HG03469 (cell line): Measurements from ENCODE around the gene KCNB1.

Experiments
- ATAC-seq: cut with Tn5 transposase; IDR thresholded peaks from one replicate; pipeline ENCODE4 v1.9.1; 2021; ENCODE audit warnings: mild to moderate bottlenecking, moderate library complexity, moderate number of reproducible peaks; ENCODE audit not compliant: unreplicated experiment

KCNB1 gene

GRCh38 chr20:49394264-49394663 lies 88.2 kb downstream of the KCNB1 start:
- no peak for ATAC-seq

- ATAC-seq = no peak
Measured at GRCh38 chr20:49393803-49394202, 88.7 kb downstream of the KCNB1 start.

GRCh38 chr20:49392745-49393144 lies 89.7 kb downstream of the KCNB1 start:
- ATAC-seq = no peak

- ATAC-seq = no peak
Measured at GRCh38 chr20:49391404-49392245, 90.8 kb downstream of the KCNB1 start.

GRCh38 chr20:49389854-49390253 lies 92.6 kb downstream of the KCNB1 start:
- no peak for ATAC-seq

GRCh38 chr20:49388744-49389143 lies 93.7 kb downstream of the KCNB1 start:
- no peak for ATAC-seq

GRCh38 chr20:49387581-49387939 lies 94.9 kb downstream of the KCNB1 start:
- ATAC-seq = no peak

- ATAC-seq = no peak
Measured at GRCh38 chr20:49386848-49387580, 95.5 kb downstream of the KCNB1 start.

GRCh38 chr20:49385465-49385864 lies 97.0 kb downstream of the KCNB1 start:
- ATAC-seq = no peak

- ATAC-seq = no peak
Measured at GRCh38 chr20:49384437-49385434, 97.7 kb downstream of the KCNB1 start.

GRCh38 chr20:49381558-49382493 lies 100.6 kb downstream of the KCNB1 start:
- no peak for ATAC-seq

GRCh38 chr20:49380337-49380780 lies 102.1 kb downstream of the KCNB1 start:
- no peak for ATAC-seq

GRCh38 chr20:49379338-49379737 lies 103.1 kb downstream of the KCNB1 start:
- no peak for ATAC-seq

- no peak for ATAC-seq
Measured at GRCh38 chr20:49377326-49377725, 105.1 kb downstream of the KCNB1 start.

GRCh38 chr20:49375170-49375569 lies 107.3 kb downstream of the KCNB1 start:
- ATAC-seq = no peak

GRCh38 chr20:49372095-49372734 lies 110.3 kb downstream of the KCNB1 start:
- ATAC-seq = no peak

- no peak for ATAC-seq
Measured at GRCh38 chr20:49368596-49368995, 113.9 kb downstream of the KCNB1 start.

- no peak for ATAC-seq
Measured at GRCh38 chr20:49367113-49367512, 115.4 kb downstream of the KCNB1 start.

- no peak for ATAC-seq
Measured at GRCh38 chr20:49366687-49367086, 115.8 kb downstream of the KCNB1 start.
